Trophoblast cell (in vitro differentiated cells and primary cell): Measurements from ENCODE around the gene EFEMP1.
A peak's percentile ranks its signal among the peaks of the same experiment; 100 is the strongest.

Source experiments
- DNase-seq, 2 donors: peaks; one replicate each; pipeline ENCODE4 v3.0.0-alpha.2; 2016
- H2AFZ ChIP-seq: 2 replicates; pipeline ENCODE4 v1.6.1; 2013; ENCODE audit warnings: low read length, moderate library complexity, mild to moderate bottlenecking; ENCODE audit not compliant: insufficient read depth, poor library complexity
- H2AK5ac ChIP-seq: 2 replicates; pipeline ENCODE4 v1.6.1; 2013; ENCODE audit warnings: mild to moderate bottlenecking, low read length
- H2BK120ac ChIP-seq: 2 replicates; pipeline ENCODE4 v1.6.1; 2013; ENCODE audit warnings: low read length, mild to moderate bottlenecking, moderate library complexity; ENCODE audit not compliant: insufficient read depth, poor library complexity
- H2BK12ac ChIP-seq: 2 replicates; pipeline ENCODE4 v1.6.1; 2013; ENCODE audit warnings: mild to moderate bottlenecking, low read length, moderate library complexity
- H2BK5ac ChIP-seq: 2 replicates; pipeline ENCODE4 v1.6.1; 2013; ENCODE audit warnings: low read length, low read depth, moderate library complexity, mild to moderate bottlenecking; ENCODE audit not compliant: poor library complexity
- H3K14ac ChIP-seq: 2 replicates; pipeline ENCODE4 v1.6.1; 2013; ENCODE audit warnings: mild to moderate bottlenecking, low read length
- H3K18ac ChIP-seq: 2 replicates; pipeline ENCODE4 v1.6.1; 2013; ENCODE audit warnings: mild to moderate bottlenecking, low read length
- H3K23ac ChIP-seq: 2 replicates; pipeline ENCODE4 v1.6.1; 2013; ENCODE audit warnings: low read length
- H3K27ac ChIP-seq: 2 replicates; pipeline ENCODE4 v1.5.1; 2013; ENCODE audit warnings: low read depth, mild to moderate bottlenecking, inconsistent platforms, low read length, moderate library complexity
- H3K27me3 ChIP-seq: 2 replicates; pipeline ENCODE4 v1.6.1; 2013; ENCODE audit warnings: inconsistent platforms, mild to moderate bottlenecking, low read length, moderate library complexity; ENCODE audit not compliant: insufficient read depth
- H3K36me3 ChIP-seq, 2 experiments: 1 replicate in 1 of 2; 2 replicates in 1 of 2; pipeline ENCODE4 v1.6.1; 2013; ENCODE audit warnings: low read length in 2 of 2, mild to moderate bottlenecking in 2 of 2, moderate library complexity in 1 of 2; ENCODE audit not compliant: insufficient read depth in 2 of 2, control insufficient read depth in 1 of 2
- H3K4ac ChIP-seq: 2 replicates; pipeline ENCODE4 v1.6.1; 2013; ENCODE audit warnings: low read depth, mild to moderate bottlenecking, low read length, moderate library complexity
- H3K4me1 ChIP-seq, 2 experiments: 1 replicate in 1 of 2; 2 replicates in 1 of 2; pipeline ENCODE4 v1.6.1; 2013; ENCODE audit warnings: low read length in 2 of 2, mild to moderate bottlenecking in 2 of 2, moderate library complexity in 1 of 2; ENCODE audit not compliant: insufficient read depth in 2 of 2, control insufficient read depth in 1 of 2
- H3K4me2 ChIP-seq: 2 replicates; pipeline ENCODE4 v1.6.1; 2013; ENCODE audit warnings: inconsistent platforms, mild to moderate bottlenecking, low read length, moderate library complexity
- H3K4me3 ChIP-seq: 2 replicates; pipeline ENCODE4 v1.5.1; 2013; ENCODE audit warnings: mild to moderate bottlenecking, low read depth, low read length, inconsistent platforms
- H3K79me1 ChIP-seq: one replicate; pipeline ENCODE4 v1.6.1; 2013; ENCODE audit warnings: low read length
- H3K79me2 ChIP-seq: 2 replicates; pipeline ENCODE4 v1.6.1; 2013; ENCODE audit warnings: low read length, mild to moderate bottlenecking; ENCODE audit not compliant: control insufficient read depth, insufficient read depth, poor library complexity
- H3K9ac ChIP-seq: 2 replicates; pipeline ENCODE4 v1.6.1; 2013; ENCODE audit warnings: mild to moderate bottlenecking, low read length
- H3K9me3 ChIP-seq: 2 replicates; pipeline ENCODE4 v1.6.1; 2013; ENCODE audit warnings: low read depth, mild to moderate bottlenecking, control low read depth, inconsistent platforms, low read length; ENCODE audit not compliant: insufficient read depth
- H4K12ac ChIP-seq: 2 replicates; pipeline ENCODE4 v1.6.1; 2013; ENCODE audit warnings: low read depth, mild to moderate bottlenecking, low read length, moderate library complexity
- H4K8ac ChIP-seq: 2 replicates; pipeline ENCODE4 v1.6.1; 2013; ENCODE audit warnings: low read depth, mild to moderate bottlenecking, low read length, moderate library complexity
- H4K91ac ChIP-seq: one replicate; pipeline ENCODE4 v1.6.1; 2013; ENCODE audit warnings: low read depth, mild to moderate bottlenecking, low read length, moderate library complexity
- WGBS: extraction: QIAGEN DNeasy Blood & Tissue Kit; methylation state at CpG from one replicate; pipeline ENCODE4 v1.1.7; 2013; ENCODE audit warnings: missing lambda C conversion rate; ENCODE audit not compliant: insufficient read length, insufficient coverage; ENCODE audit errors: extremely low coverage; 5-methylcytosine and 5-hydroxymethylcytosine counted together

The EFEMP1 gene

GRCh38 chr2:55947752-55948151 is 24.2 kb upstream of the EFEMP1 start:
- Histone ChIP-seq H2BK120ac (no peak overlapping the region), H2AFZ (no peak overlapping the region), H3K27ac (no peak overlapping the region), H2BK12ac (no peak overlapping the region), H3K79me2 (no peaks in the 10 kb centered on the region), H3K4me3 (no peak overlapping the region), H3K79me1 (no peaks in the 10 kb centered on the region), H3K4me2 (no peak overlapping the region), H3K14ac (no peak overlapping the region), H3K27me3 (no peaks in the 10 kb centered on the region), H3K9me3 (no peaks in the 10 kb centered on the region), H4K12ac (no peak overlapping the region), H3K18ac (no peak overlapping the region), H4K8ac (no peak overlapping the region), H2BK5ac (no peak overlapping the region), H2AK5ac (no peak overlapping the region), H3K4ac (no peak overlapping the region), H4K91ac (no peak overlapping the region), H3K36me3 (no peaks in the 10 kb centered on the region), H3K23ac (no peak overlapping the region), H3K4me1 (no peaks in the 10 kb centered on the region), H3K9ac (no peak overlapping the region)
- DNase-seq: peak; percentile 8 to 81
- no CpG with 5 or more reads among the region's 4 CpGs for WGBS

GRCh38 chr2:55946793-55947192 is 23.2 kb upstream of the EFEMP1 start:
- no peak overlapping the region for H2AFZ ChIP-seq
- no peak for DNase-seq
- WGBS: no CpG with 5 or more reads among the region's 1 CpG
- H3K79me2 ChIP-seq: no peaks in the 10 kb centered on the region
- no peak overlapping the region for H4K12ac ChIP-seq
- no peak overlapping the region for H2BK120ac ChIP-seq
- no peak overlapping the region for H3K27ac ChIP-seq
- no peak overlapping the region for H4K8ac ChIP-seq
- H3K18ac ChIP-seq: no peak overlapping the region
- no peak overlapping the region for H3K14ac ChIP-seq
- H3K27me3 ChIP-seq: no peaks in the 10 kb centered on the region
- H3K4ac ChIP-seq: no peak overlapping the region
- H3K4me1 ChIP-seq: no peaks in the 10 kb centered on the region
- no peak overlapping the region for H2BK5ac ChIP-seq
- no peak overlapping the region for H2AK5ac ChIP-seq
- no peak overlapping the region for H2BK12ac ChIP-seq
- no peaks in the 10 kb centered on the region for H3K9me3 ChIP-seq
- no peak overlapping the region for H3K23ac ChIP-seq
- H3K36me3 ChIP-seq: no peaks in the 10 kb centered on the region
- no peak overlapping the region for H4K91ac ChIP-seq
- no peak overlapping the region for H3K9ac ChIP-seq
- H3K4me2 ChIP-seq: no peak overlapping the region
- H3K4me3 ChIP-seq: no peak overlapping the region
- H3K79me1 ChIP-seq: no peaks in the 10 kb centered on the region

- no peak overlapping the region for H3K14ac ChIP-seq
- no peak overlapping the region for H2BK5ac ChIP-seq
- H2AK5ac ChIP-seq: no peak overlapping the region
- no peak overlapping the region for H2BK12ac ChIP-seq
- no peak overlapping the region for H3K4ac ChIP-seq
- H4K12ac ChIP-seq: no peak overlapping the region
- no peak overlapping the region for H4K91ac ChIP-seq
- no peaks in the 10 kb centered on the region for H3K36me3 ChIP-seq
- H3K27ac ChIP-seq: no peak overlapping the region
- no peak overlapping the region for H3K4me2 ChIP-seq
- no CpG with 5 or more reads among the region's 1 CpG for WGBS
- no peak overlapping the region for H3K9ac ChIP-seq
- no peak overlapping the region for H2BK120ac ChIP-seq
- H2AFZ ChIP-seq: no peak overlapping the region
- H3K79me2 ChIP-seq: no peaks in the 10 kb centered on the region
- H3K9me3 ChIP-seq: no peaks in the 10 kb centered on the region
- no peaks in the 10 kb centered on the region for H3K79me1 ChIP-seq
- no peak overlapping the region for H4K8ac ChIP-seq
- H3K23ac ChIP-seq: no peak overlapping the region
- H3K4me1 ChIP-seq: no peaks in the 10 kb centered on the region
- no peak overlapping the region for H3K18ac ChIP-seq
- no peaks in the 10 kb centered on the region for H3K27me3 ChIP-seq
- no peak for DNase-seq
- no peak overlapping the region for H3K4me3 ChIP-seq
These were observed 19.9 kb upstream of the EFEMP1 start for GRCh38 chr2:55943466-55943865.

GRCh38 chr2:55936351-55936750 is 12.8 kb upstream of the EFEMP1 start:
- no peak overlapping the region for H2BK5ac ChIP-seq
- no peak overlapping the region for H2AFZ ChIP-seq
- no peak overlapping the region for H3K4ac ChIP-seq
- H3K4me1 ChIP-seq: no peaks in the 10 kb centered on the region
- H3K27me3 ChIP-seq: no peaks in the 10 kb centered on the region
- H3K79me1 ChIP-seq: no peaks in the 10 kb centered on the region
- no peaks in the 10 kb centered on the region for H3K9me3 ChIP-seq
- WGBS: no CpG with 5 or more reads among the region's 3 CpGs
- no peaks in the 10 kb centered on the region for H3K36me3 ChIP-seq
- no peak overlapping the region for H3K4me2 ChIP-seq
- no peak overlapping the region for H4K91ac ChIP-seq
- no peaks in the 10 kb centered on the region for H3K79me2 ChIP-seq
- no peak overlapping the region for H3K9ac ChIP-seq
- H3K14ac ChIP-seq: no peak overlapping the region
- no peak overlapping the region for H4K12ac ChIP-seq
- DNase-seq: no peak
- H2BK12ac ChIP-seq: no peak overlapping the region
- no peak overlapping the region for H2AK5ac ChIP-seq
- H3K18ac ChIP-seq: no peak overlapping the region
- H3K27ac ChIP-seq: no peak overlapping the region
- no peak overlapping the region for H3K4me3 ChIP-seq
- no peak overlapping the region for H2BK120ac ChIP-seq
- H3K23ac ChIP-seq: no peak overlapping the region
- H4K8ac ChIP-seq: no peak overlapping the region
